ENCODE results near the gene HTT. TPM values are rescaled to one million over a fixed set of nuclear protein-coding genes. Genes with fewer than 3 reads are reported as not detected.

HTT gene
- total RNA-seq, 1 experiment from 2014 or later: 66.8 TPM

DNA sequence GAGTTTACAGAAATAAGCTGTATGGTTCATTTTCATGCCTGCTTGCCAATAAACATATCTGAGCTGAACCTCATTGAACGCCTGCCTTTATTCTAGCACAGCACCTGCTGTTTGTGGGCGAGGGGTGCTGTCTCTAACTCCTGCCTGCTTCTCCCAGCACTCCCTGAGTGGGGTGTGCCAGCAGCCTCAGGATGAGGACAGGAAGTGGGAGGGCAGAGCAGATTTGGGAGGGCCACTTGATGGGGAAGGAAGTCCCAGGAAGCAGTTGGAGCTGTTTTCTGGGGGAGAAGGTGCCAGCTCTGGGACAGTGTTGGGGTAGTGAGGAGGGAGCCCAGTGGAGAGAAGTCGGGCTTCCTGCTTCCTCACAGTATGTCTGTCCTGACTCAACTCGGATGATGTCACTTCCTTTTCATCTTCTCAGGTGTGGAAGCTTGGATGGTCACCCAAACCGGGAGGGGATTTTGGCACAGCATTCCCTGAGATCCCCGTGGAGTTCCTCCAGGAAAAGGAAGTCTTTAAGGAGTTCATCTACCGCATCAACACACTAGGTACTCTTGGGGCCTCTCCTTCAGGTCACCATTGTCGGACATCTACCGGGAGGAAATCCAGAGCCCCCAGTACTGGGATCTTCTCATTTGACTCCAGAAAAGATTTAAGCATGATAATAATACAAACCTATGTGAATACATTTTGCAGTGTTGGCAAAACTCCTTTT lies 145.4 kb downstream of the HTT start:
- intact Hi-C loops (cut with micrococcal nuclease; ENCODE audit: unreplicated experiment): no loop called here

DNA sequence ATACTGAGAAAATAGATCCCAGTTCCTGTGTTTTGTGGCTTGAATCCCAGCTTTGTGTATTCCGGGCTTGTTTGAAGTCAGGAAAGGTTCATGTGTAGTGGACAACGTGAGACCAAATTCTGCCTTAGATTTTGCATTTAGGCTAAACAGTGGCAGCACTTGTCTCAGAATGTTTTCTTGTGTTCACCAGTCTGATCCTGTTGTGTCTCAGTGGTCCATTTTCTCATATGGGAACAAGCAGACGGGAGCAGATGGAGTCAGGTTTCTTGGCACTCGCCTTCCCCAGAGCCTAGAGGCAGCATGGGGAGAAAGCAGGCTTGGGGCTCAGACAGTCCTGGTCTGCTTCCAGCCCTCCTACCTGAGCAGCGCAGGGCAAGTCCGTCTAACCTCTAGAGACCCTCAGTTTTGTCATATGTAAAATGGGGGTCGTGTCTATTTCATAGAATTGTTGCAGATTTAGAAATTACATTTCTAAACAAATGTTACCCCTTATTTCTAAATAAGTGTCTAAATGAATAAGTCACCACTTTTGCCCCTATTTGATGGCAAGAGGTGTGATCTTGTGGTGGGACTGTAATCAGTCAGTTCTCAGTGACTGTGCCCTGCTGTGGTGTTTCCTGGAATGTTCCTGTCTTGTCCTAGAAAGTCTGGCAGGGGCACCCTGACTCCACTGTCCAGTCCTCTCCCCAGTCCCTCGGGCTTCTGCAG lies 146.1 kb downstream of the HTT start:
- intact Hi-C loops (cut with micrococcal nuclease; ENCODE audit: unreplicated experiment): no loop called here
- H3K27me3 ChIP-seq (replicated peaks; ENCODE audit: insufficient read depth, low read depth, low read length, poor library complexity): no peaks in the 10 kb centered on the region
- no peak for DNase-seq (ENCODE audit: low spot score)

More for the DNA sequence above, 145.4 kb downstream of the HTT start:
- CTCF ChIA-PET: interaction anchor here (0.6 kb wide), 1 partner anchor 221 kb away, joined by 3 read pairs; no protein-coding TSS in a partner anchor
- Histone ChIP-seq H3K27ac (ENCODE audit: low read depth, low read length, poor library complexity, severe bottlenecking) (no peak overlapping the region), H3K4me1 (ENCODE audit: insufficient read depth, low read length, poor library complexity, severe bottlenecking) (no peaks in the 10 kb centered on the region), H3K4me3 (ENCODE audit: low read depth, low read length, poor library complexity, severe bottlenecking) (no peak overlapping the region), H3K36me3 (ENCODE audit: insufficient read depth, low read length, poor library complexity, severe bottlenecking) (peaks cover 52% of the 10 kb centered on the region), H3K9me3 (ENCODE audit: low read depth, low read length, poor library complexity, severe bottlenecking) (no peaks in the 10 kb centered on the region), H3K27me3 (replicated peaks; ENCODE audit: insufficient read depth, low read depth, low read length, poor library complexity) (no peaks in the 10 kb centered on the region)
- TF ChIP-seq EZH2 (IDR thresholded peaks at IDR 0.05; ENCODE audit: borderline replicate concordance, low read depth, low read length, poor library complexity, severe bottlenecking): no peak
- TF ChIP-seq, protein P1, sequence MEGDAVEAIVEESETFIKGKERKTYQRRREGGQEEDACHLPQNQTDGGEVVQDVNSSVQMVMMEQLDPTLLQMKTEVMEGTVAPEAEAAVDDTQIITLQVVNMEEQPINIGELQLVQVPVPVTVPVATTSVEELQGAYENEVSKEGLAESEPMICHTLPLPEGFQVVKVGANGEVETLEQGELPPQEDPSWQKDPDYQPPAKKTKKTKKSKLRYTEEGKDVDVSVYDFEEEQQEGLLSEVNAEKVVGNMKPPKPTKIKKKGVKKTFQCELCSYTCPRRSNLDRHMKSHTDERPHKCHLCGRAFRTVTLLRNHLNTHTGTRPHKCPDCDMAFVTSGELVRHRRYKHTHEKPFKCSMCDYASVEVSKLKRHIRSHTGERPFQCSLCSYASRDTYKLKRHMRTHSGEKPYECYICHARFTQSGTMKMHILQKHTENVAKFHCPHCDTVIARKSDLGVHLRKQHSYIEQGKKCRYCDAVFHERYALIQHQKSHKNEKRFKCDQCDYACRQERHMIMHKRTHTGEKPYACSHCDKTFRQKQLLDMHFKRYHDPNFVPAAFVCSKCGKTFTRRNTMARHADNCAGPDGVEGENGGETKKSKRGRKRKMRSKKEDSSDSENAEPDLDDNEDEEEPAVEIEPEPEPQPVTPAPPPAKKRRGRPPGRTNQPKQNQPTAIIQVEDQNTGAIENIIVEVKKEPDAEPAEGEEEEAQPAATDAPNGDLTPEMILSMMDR (conservative IDR thresholded peaks at IDR 0.05; ENCODE audit: low read depth, low read length): no peak
- no peak for DNase-seq (ENCODE audit: low spot score)
- BruUV-seq (replicated peaks): no TSS peak
- POLR2A ChIA-PET (ENCODE audit: low non-redundant PET): no interaction called here

DNA sequence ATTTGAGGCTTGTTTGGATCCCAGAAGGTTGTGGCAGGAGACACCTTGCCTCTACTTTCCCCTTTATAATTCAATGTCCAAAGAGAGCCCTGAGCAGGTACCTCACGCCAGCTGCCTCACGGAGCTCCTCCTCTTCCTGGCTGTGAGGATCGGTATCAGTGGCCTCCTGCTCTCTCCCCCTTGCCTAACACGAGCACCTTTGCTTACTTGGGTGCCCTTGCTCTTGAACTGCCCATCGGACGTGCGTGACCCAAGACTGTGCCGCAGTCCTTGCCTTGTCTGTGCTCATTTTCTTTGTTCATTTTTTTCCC lies 146.7 kb downstream of the HTT start:
- no peaks in the 10 kb centered on the region for H3K9me3 ChIP-seq (ENCODE audit: low read depth, low read length, poor library complexity, severe bottlenecking)
- POLR2A ChIA-PET (ENCODE audit: low non-redundant PET): no interaction called here
- no peak overlapping the region for H3K27ac ChIP-seq (ENCODE audit: low read depth, low read length, poor library complexity, severe bottlenecking)
- no TSS peak for BruUV-seq (replicated peaks)
- CTCF ChIA-PET: no interaction called here
- H3K27me3 ChIP-seq (replicated peaks; ENCODE audit: insufficient read depth, low read depth, low read length, poor library complexity): no peaks in the 10 kb centered on the region
- H3K4me1 ChIP-seq (ENCODE audit: insufficient read depth, low read length, poor library complexity, severe bottlenecking): no peaks in the 10 kb centered on the region
- intact Hi-C loops (cut with micrococcal nuclease; ENCODE audit: unreplicated experiment): no loop called here
- TF ChIP-seq EZH2 (IDR thresholded peaks at IDR 0.05; ENCODE audit: borderline replicate concordance, low read depth, low read length, poor library complexity, severe bottlenecking): no peak
- TF ChIP-seq, protein P1 (conservative IDR thresholded peaks at IDR 0.05; ENCODE audit: low read depth, low read length): no peak
- no peak for DNase-seq (ENCODE audit: low spot score)
- H3K36me3 ChIP-seq (ENCODE audit: insufficient read depth, low read length, poor library complexity, severe bottlenecking): peaks cover 44% of the 10 kb centered on the region
- no peak overlapping the region for H3K4me3 ChIP-seq (ENCODE audit: low read depth, low read length, poor library complexity, severe bottlenecking)

More for the DNA sequence above, 146.1 kb downstream of the HTT start:
- BruUV-seq (replicated peaks): no TSS peak
- Histone ChIP-seq H3K4me1 (ENCODE audit: insufficient read depth, low read length, poor library complexity, severe bottlenecking) (no peaks in the 10 kb centered on the region), H3K4me3 (ENCODE audit: low read depth, low read length, poor library complexity, severe bottlenecking) (no peak overlapping the region), H3K27ac (ENCODE audit: low read depth, low read length, poor library complexity, severe bottlenecking) (no peak overlapping the region), H3K9me3 (ENCODE audit: low read depth, low read length, poor library complexity, severe bottlenecking) (no peaks in the 10 kb centered on the region), H3K36me3 (ENCODE audit: insufficient read depth, low read length, poor library complexity, severe bottlenecking) (peaks cover 48% of the 10 kb centered on the region)
- no peak for TF ChIP-seq EZH2 (IDR thresholded peaks at IDR 0.05; ENCODE audit: borderline replicate concordance, low read depth, low read length, poor library complexity, severe bottlenecking)
- TF ChIP-seq, protein P1 (conservative IDR thresholded peaks at IDR 0.05; ENCODE audit: low read depth, low read length): no peak
- ChIA-PET CTCF (no interaction called here), POLR2A (ENCODE audit: low non-redundant PET) (no interaction called here)
